Mesendoderm (in vitro differentiated cells): ENCODE results near the gene UBC.

Experiments used
- DNase-seq: peaks from one replicate; pipeline ENCODE4 v3.0.0; 2013
- H2AK5ac ChIP-seq: 2 replicates; pipeline ENCODE4 v1.6.1; 2013; ENCODE audit warnings: low read length, inconsistent platforms
- H2BK120ac ChIP-seq: 2 replicates; pipeline ENCODE4 v1.6.1; 2013; ENCODE audit warnings: low read depth, mild to moderate bottlenecking, low read length, moderate library complexity, mixed read lengths
- H2BK15ac ChIP-seq: replicated peaks from 2 replicates; pipeline ENCODE4 v1.6.1; 2013; ENCODE audit warnings: low read depth, mild to moderate bottlenecking, moderate library complexity
- H2BK5ac ChIP-seq: 2 replicates; pipeline ENCODE4 v1.6.1; 2013; ENCODE audit warnings: low read length, inconsistent platforms
- H3K18ac ChIP-seq: 2 replicates; pipeline ENCODE4 v1.6.1; 2013; ENCODE audit warnings: mild to moderate bottlenecking, low read length, mixed read lengths
- H3K23ac ChIP-seq: one replicate; pipeline ENCODE4 v1.6.1; 2013; ENCODE audit warnings: low read length
- H3K27ac ChIP-seq: 2 replicates; pipeline ENCODE4 v1.5.1; 2013; ENCODE audit warnings: low read depth, mild to moderate bottlenecking, inconsistent platforms, low read length, moderate library complexity
- H3K27me3 ChIP-seq: 2 replicates; pipeline ENCODE4 v1.6.1; 2013; ENCODE audit warnings: low read length, control low read depth, mild to moderate bottlenecking, inconsistent platforms; ENCODE audit not compliant: insufficient read depth, poor library complexity
- H3K36me3 ChIP-seq: 2 replicates; pipeline ENCODE4 v1.6.1; 2013; ENCODE audit warnings: low read length, inconsistent platforms; ENCODE audit not compliant: control insufficient read depth, insufficient read depth
- H3K4ac ChIP-seq: one replicate; pipeline ENCODE4 v1.6.1; 2013; ENCODE audit warnings: low read depth, mild to moderate bottlenecking, low read length, moderate library complexity
- H3K4me1 ChIP-seq: 2 replicates; pipeline ENCODE4 v1.6.1; 2013; ENCODE audit warnings: low read depth, low read length, inconsistent platforms; ENCODE audit not compliant: control insufficient read depth
- H3K4me2 ChIP-seq: 2 replicates; pipeline ENCODE4 v1.6.1; 2013; ENCODE audit warnings: low read length
- H3K4me3 ChIP-seq: 2 replicates; pipeline ENCODE4 v1.5.1; 2013; ENCODE audit warnings: mild to moderate bottlenecking, low read length
- H3K56ac ChIP-seq: one replicate; pipeline ENCODE4 v1.6.1; 2013; ENCODE audit warnings: low read length
- H3K79me1 ChIP-seq: 2 replicates; pipeline ENCODE4 v1.6.1; 2013; ENCODE audit warnings: low read length, inconsistent platforms
- H3K79me2 ChIP-seq: 2 replicates; pipeline ENCODE4 v1.6.1; 2013; ENCODE audit warnings: mild to moderate bottlenecking, low read length; ENCODE audit not compliant: control insufficient read depth, insufficient read depth
- H3K9ac ChIP-seq: 2 replicates; pipeline ENCODE4 v1.6.1; 2013; ENCODE audit warnings: low read length, inconsistent platforms
- H4K5ac ChIP-seq: one replicate; pipeline ENCODE4 v1.6.1; 2013; ENCODE audit warnings: low read length
- H4K8ac ChIP-seq: one replicate; pipeline ENCODE4 v1.6.1; 2013; ENCODE audit warnings: low read depth, mild to moderate bottlenecking, control low read depth, low read length, moderate library complexity
- WGBS: extraction: QIAGEN DNeasy Blood & Tissue Kit; methylation state at CpG from one replicate; pipeline ENCODE4 v1.1.7; 2013; ENCODE audit warnings: low lambda C conversion rate, missing lambda C conversion rate; ENCODE audit not compliant: insufficient coverage; ENCODE audit errors: extremely low coverage; 5-methylcytosine and 5-hydroxymethylcytosine counted together

UBC gene

GRCh38 chr12:124910561-124911478, 3.6 kb downstream of the UBC start:
- Histone ChIP-seq H2BK5ac (no peak overlapping the region), H2BK120ac (no peak overlapping the region), H3K27ac (no peak overlapping the region), H4K5ac (no peak overlapping the region), H3K79me2 (peaks cover 28% of the 10 kb centered on the region), H4K8ac (no peak overlapping the region), H3K9ac (no peak overlapping the region), H3K4me1 (peaks cover 2% of the 10 kb centered on the region), H3K23ac (no peak overlapping the region), H3K56ac (no peak overlapping the region), H3K36me3 (peaks cover 14% of the 10 kb centered on the region), H3K4me3 (no peak overlapping the region), H3K4me2 (no peak overlapping the region), H3K18ac (no peak overlapping the region), H3K27me3 (no peaks in the 10 kb centered on the region), H2BK15ac (no peak overlapping the region), H3K4ac (no peak overlapping the region), H2AK5ac (no peak overlapping the region), H3K79me1 (peaks cover 6% of the 10 kb centered on the region)
- DNase-seq, result peak; percentile 30
- WGBS, result 100% methylated on average over 1 of the region's 9 CpGs

- Histone ChIP-seq H4K8ac (no peak overlapping the region), H3K4ac (no peak overlapping the region), H2AK5ac (no peak overlapping the region), H3K9ac (no peak overlapping the region), H3K36me3 (peaks cover 14% of the 10 kb centered on the region), H3K18ac (no peak overlapping the region), H3K27me3 (no peaks in the 10 kb centered on the region), H3K4me3 (no peak overlapping the region), H3K23ac (no peak overlapping the region), H3K27ac (no peak overlapping the region), H4K5ac (no peak overlapping the region), H3K4me2 (no peak overlapping the region), H2BK120ac (no peak overlapping the region), H3K56ac (no peak overlapping the region), H2BK15ac (no peak overlapping the region), H2BK5ac (no peak overlapping the region), H3K79me1 (peaks cover 6% of the 10 kb centered on the region), H3K79me2 (peaks cover 27% of the 10 kb centered on the region), H3K4me1 (no peaks in the 10 kb centered on the region)
- DNase-seq, result no peak
- no CpG with 5 or more reads among the region's 8 CpGs for WGBS
Observed at GRCh38 chr12:124909831-124910560, 4.5 kb downstream of the UBC start.

GRCh38 chr12:124906606-124907261, 7.7 kb downstream of the UBC start:
- no CpG with 5 or more reads among the region's 2 CpGs for WGBS

GRCh38 chr12:124904306-124905098, 9.9 kb downstream of the UBC start:
- Histone ChIP-seq H3K4me2 (no peak overlapping the region), H3K56ac (peak overlapping the region; percentile 58), H2AK5ac (no peak overlapping the region), H2BK15ac (no peak overlapping the region), H3K9ac (peak overlapping the region; percentile 8), H3K79me1 (no peaks in the 10 kb centered on the region), H3K18ac (no peak overlapping the region), H3K4me1 (peaks cover 2% of the 10 kb centered on the region), H4K8ac (no peak overlapping the region), H2BK120ac (no peak overlapping the region), H3K27me3 (no peaks in the 10 kb centered on the region), H3K36me3 (no peaks in the 10 kb centered on the region), H3K27ac (no peak overlapping the region), H4K5ac (no peak overlapping the region), H3K4ac (no peak overlapping the region), H3K4me3 (no peak overlapping the region), H3K79me2 (no peaks in the 10 kb centered on the region), H3K23ac (no peak overlapping the region), H2BK5ac (no peak overlapping the region)
- WGBS, result no CpG with 5 or more reads among the region's 15 CpGs
- peak; percentile 68 for DNase-seq

More at GRCh38 chr12:124906606-124907261, 7.7 kb downstream of the UBC start:
- H3K27me3 ChIP-seq, result no peaks in the 10 kb centered on the region
- no peak overlapping the region for H3K4me3 ChIP-seq
- no peak overlapping the region for H3K56ac ChIP-seq
- no peak overlapping the region for H3K23ac ChIP-seq
- no peak overlapping the region for H3K27ac ChIP-seq
- no peak overlapping the region for H2BK15ac ChIP-seq
- peaks cover 6% of the 10 kb centered on the region for H3K79me1 ChIP-seq
- H2BK5ac ChIP-seq, result no peak overlapping the region
- no peak overlapping the region for H4K8ac ChIP-seq
- no peak overlapping the region for H3K18ac ChIP-seq
- H3K36me3 ChIP-seq, result peaks cover 9% of the 10 kb centered on the region
- H4K5ac ChIP-seq, result no peak overlapping the region
- no peak overlapping the region for H3K9ac ChIP-seq
- H3K79me2 ChIP-seq, result peaks cover 8% of the 10 kb centered on the region
- peak; percentile 96 for DNase-seq
- H2AK5ac ChIP-seq, result no peak overlapping the region
- H2BK120ac ChIP-seq, result peak overlapping the region; percentile 82
- H3K4me1 ChIP-seq, result peaks cover 2% of the 10 kb centered on the region
- H3K4me2 ChIP-seq, result no peak overlapping the region
- H3K4ac ChIP-seq, result no peak overlapping the region

GRCh38 chr12:124902916-124903315, 11.5 kb downstream of the UBC start:
- Histone ChIP-seq H3K4ac (no peak overlapping the region), H3K27me3 (no peaks in the 10 kb centered on the region), H3K79me1 (no peaks in the 10 kb centered on the region), H2BK120ac (no peak overlapping the region), H3K56ac (no peak overlapping the region), H3K9ac (no peak overlapping the region), H2BK15ac (no peak overlapping the region), H4K5ac (no peak overlapping the region), H4K8ac (no peak overlapping the region), H3K4me2 (no peak overlapping the region), H3K4me1 (peaks cover 2% of the 10 kb centered on the region), H3K4me3 (no peak overlapping the region), H3K23ac (no peak overlapping the region), H2AK5ac (no peak overlapping the region), H3K18ac (no peak overlapping the region), H3K36me3 (no peaks in the 10 kb centered on the region), H3K27ac (no peak overlapping the region), H2BK5ac (no peak overlapping the region), H3K79me2 (no peaks in the 10 kb centered on the region)
- no peak for DNase-seq
- WGBS, result no CpG with 5 or more reads among the region's 6 CpGs
